ENCODE measurements around the gene ATG4A. TPM values are rescaled to one million over a fixed set of nuclear protein-coding genes. Genes with fewer than 3 reads are reported as not detected.

Gene ATG4A
- total and polyA plus RNA-seq, 9 of the 15 experiments (the other 6 are each of a cell fraction or from before 2014, with no cell fraction given), result 7.3 to 24.5 (median 16.6) TPM

DNA sequence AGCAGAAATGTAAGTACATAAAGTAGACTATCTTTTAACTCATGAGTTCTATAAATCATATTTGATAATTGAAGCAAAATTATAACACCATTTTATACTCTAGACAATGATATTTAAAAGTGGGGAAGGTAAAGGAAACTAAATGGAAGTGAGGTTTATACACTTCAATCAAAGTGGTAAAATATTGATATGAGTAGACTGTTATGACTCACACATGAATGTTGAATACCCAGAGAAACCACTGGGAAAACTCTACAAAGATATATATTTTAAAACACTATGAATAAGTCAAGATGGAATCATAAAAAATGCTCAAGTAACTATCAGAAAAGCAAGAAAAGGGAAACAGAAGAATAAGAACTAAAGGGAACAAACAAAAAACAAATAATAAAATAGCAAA lies 38.4 kb upstream of the ATG4A start (continued):
- TF ChIP-seq CUX1 (CRISPR knock-in tag; IDR thresholded peaks at IDR 0.05), result no peak
- TF ChIP-seq OTX1 (CRISPR knock-in tag; IDR thresholded peaks at IDR 0.05), result no peak
- TF ChIP-seq, protein P1, sequence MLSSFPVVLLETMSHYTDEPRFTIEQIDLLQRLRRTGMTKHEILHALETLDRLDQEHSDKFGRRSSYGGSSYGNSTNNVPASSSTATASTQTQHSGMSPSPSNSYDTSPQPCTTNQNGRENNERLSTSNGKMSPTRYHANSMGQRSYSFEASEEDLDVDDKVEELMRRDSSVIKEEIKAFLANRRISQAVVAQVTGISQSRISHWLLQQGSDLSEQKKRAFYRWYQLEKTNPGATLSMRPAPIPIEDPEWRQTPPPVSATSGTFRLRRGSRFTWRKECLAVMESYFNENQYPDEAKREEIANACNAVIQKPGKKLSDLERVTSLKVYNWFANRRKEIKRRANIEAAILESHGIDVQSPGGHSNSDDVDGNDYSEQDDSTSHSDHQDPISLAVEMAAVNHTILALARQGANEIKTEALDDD (IDR thresholded peaks at IDR 0.05), result no peak
- TF ChIP-seq CBX2 (IDR thresholded peaks at IDR 0.05; ENCODE audit: insufficient read depth, low read length, poor library complexity, severe bottlenecking), result no peak
- no peak for TF ChIP-seq ZNF551 (CRISPR knock-in tag; IDR thresholded peaks at IDR 0.05)
- TF ChIP-seq CEBPZ (IDR thresholded peaks at IDR 0.05; ENCODE audit: borderline replicate concordance, low read depth, low read length), result no peak
- no peak for TF ChIP-seq ZC3H11A (IDR thresholded peaks at IDR 0.05; ENCODE audit: low read depth, low read length)
- TF ChIP-seq ATF7 (IDR thresholded peaks at IDR 0.05), result no peak
- TF ChIP-seq, protein P2, sequence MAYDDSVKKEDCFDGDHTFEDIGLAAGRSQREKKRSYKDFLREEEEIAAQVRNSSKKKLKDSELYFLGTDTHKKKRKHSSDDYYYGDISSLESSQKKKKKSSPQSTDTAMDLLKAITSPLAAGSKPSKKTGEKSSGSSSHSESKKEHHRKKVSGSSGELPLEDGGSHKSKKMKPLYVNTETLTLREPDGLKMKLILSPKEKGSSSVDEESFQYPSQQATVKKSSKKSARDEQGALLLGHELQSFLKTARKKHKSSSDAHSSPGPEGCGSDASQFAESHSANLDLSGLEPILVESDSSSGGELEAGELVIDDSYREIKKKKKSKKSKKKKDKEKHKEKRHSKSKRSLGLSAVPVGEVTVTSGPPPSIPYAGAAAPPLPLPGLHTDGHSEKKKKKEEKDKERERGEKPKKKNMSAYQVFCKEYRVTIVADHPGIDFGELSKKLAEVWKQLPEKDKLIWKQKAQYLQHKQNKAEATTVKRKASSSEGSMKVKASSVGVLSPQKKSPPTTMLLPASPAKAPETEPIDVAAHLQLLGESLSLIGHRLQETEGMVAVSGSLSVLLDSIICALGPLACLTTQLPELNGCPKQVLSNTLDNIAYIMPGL (CRISPR knock-in tag; IDR thresholded peaks at IDR 0.05), result no peak
- TF ChIP-seq CREB5 (CRISPR knock-in tag; IDR thresholded peaks at IDR 0.05), result no peak
- no peak for TF ChIP-seq ZNF717 (CRISPR knock-in tag; IDR thresholded peaks at IDR 0.05)

Data from K562 (cell line).